IMR-90 (cell line): Measurements from ENCODE around the gene LRRC31. TPM values are rescaled to one million over a fixed set of nuclear protein-coding genes. Genes with fewer than 3 reads are reported as not detected.

Source experiments
- ATAC-seq: fragments of 200-7000 bp; cut with Tn5 transposase; 2 replicates; pipeline ENCODE4 v1.9.1; 2020; ENCODE audit warnings: low read depth, mild to moderate bottlenecking, moderate library complexity
- BruUV-seq: library from RNA; stranded (reverse); fragments of 400-500 nt; replicated peaks from 2 replicates; lab custom pipeline; 2021; lab: Mats Ljungman, UMichigan
- CTCF ChIA-PET: fragments of 300-600 bp; formaldehyde crosslinking; extraction: SDS; loops from one replicate; lab custom pipeline; 2021; ENCODE audit warnings: antibody characterized with exemption; lab: Yijun Ruan, JAX
- POLR2A ChIA-PET: fragments of 300-600 bp; sonication (Branson Sonifier 250); formaldehyde crosslinking; loops from one replicate; lab custom pipeline; 2022; ENCODE audit warnings: antibody characterized with exemption; ENCODE audit not compliant: unreplicated experiment; lab: Charles Lee
- DNase-seq: peaks from one replicate; pipeline ENCODE4 v3.0.0; 2013
- H2AFZ ChIP-seq: replicated peaks from 2 replicates; pipeline ENCODE3; 2013; ENCODE audit warnings: low read length, mild to moderate bottlenecking; ENCODE audit not compliant: poor library complexity
- H2AK5ac ChIP-seq: 2 replicates; pipeline ENCODE4 v1.6.1; 2013; ENCODE audit warnings: low read depth, low read length, inconsistent platforms
- H2AK9ac ChIP-seq: replicated peaks from 2 replicates; pipeline ENCODE3; 2013; ENCODE audit warnings: mild to moderate bottlenecking, low read depth, low read length, moderate library complexity; ENCODE audit not compliant: poor library complexity
- H2BK120ac ChIP-seq: 2 replicates; pipeline ENCODE4 v1.6.1; 2013; ENCODE audit warnings: low read depth, low read length, inconsistent platforms
- H2BK15ac ChIP-seq: 3 replicates; pipeline ENCODE4 v1.6.1; 2013; ENCODE audit warnings: low read depth, low read length, inconsistent platforms
- H2BK20ac ChIP-seq: 2 replicates; pipeline ENCODE4 v1.6.1; 2013; ENCODE audit warnings: low read depth, mild to moderate bottlenecking, inconsistent platforms, low read length, moderate library complexity
- H2BK5ac ChIP-seq: 2 replicates; pipeline ENCODE4 v1.6.1; 2013; ENCODE audit warnings: mild to moderate bottlenecking, low read depth, low read length, inconsistent platforms; ENCODE audit not compliant: poor library complexity, severe bottlenecking
- H3K14ac ChIP-seq: replicated peaks from 2 replicates; pipeline ENCODE4 v1.6.1; 2013; ENCODE audit warnings: low read depth, low read length, inconsistent platforms
- H3K18ac ChIP-seq: 2 replicates; pipeline ENCODE4 v1.6.1; 2013; ENCODE audit warnings: low read depth, low read length, control low read depth
- H3K23ac ChIP-seq: 2 replicates; pipeline ENCODE4 v1.6.1; 2013; ENCODE audit warnings: low read depth, low read length, inconsistent platforms
- H3K27ac ChIP-seq: 2 replicates; pipeline ENCODE4 v1.5.1; 2013; ENCODE audit warnings: mild to moderate bottlenecking, control low read depth, low read length; ENCODE audit not compliant: insufficient read depth
- H3K27me3 ChIP-seq: 2 replicates; pipeline ENCODE4 v1.6.1; 2013; ENCODE audit warnings: low read length; ENCODE audit not compliant: control insufficient read depth, insufficient read depth
- H3K36me3 ChIP-seq: 2 replicates; pipeline ENCODE4 v1.6.1; 2013; ENCODE audit warnings: low read length, mixed read lengths; ENCODE audit not compliant: control insufficient read depth, insufficient read depth
- H3K4ac ChIP-seq: 2 replicates; pipeline ENCODE4 v1.6.1; 2013; ENCODE audit warnings: low read depth, low read length, inconsistent platforms
- H3K4me1 ChIP-seq: 2 replicates; pipeline ENCODE4 v1.6.1; 2013; ENCODE audit warnings: low read length, mixed read lengths; ENCODE audit not compliant: control insufficient read depth, insufficient read depth
- H3K4me2 ChIP-seq: 2 replicates; pipeline ENCODE4 v1.6.1; 2013; ENCODE audit warnings: low read depth, mild to moderate bottlenecking, control low read depth, low read length, moderate library complexity
- H3K4me3 ChIP-seq: 2 replicates; pipeline ENCODE4 v1.5.1; 2013; ENCODE audit warnings: low read depth, mild to moderate bottlenecking, control low read depth, low read length, moderate library complexity; ENCODE audit not compliant: insufficient read depth
- H3K56ac ChIP-seq: 2 replicates; pipeline ENCODE4 v1.6.1; 2013; ENCODE audit warnings: low read length, inconsistent platforms; ENCODE audit not compliant: insufficient read depth; ENCODE audit errors: extremely low read depth
- H3K79me1 ChIP-seq, 2 experiments: 2 replicates each; pipeline ENCODE4 v1.6.1; 2013; ENCODE audit warnings: low read length in 2 of 2, inconsistent platforms in 1 of 2, low read depth in 1 of 2
- H3K9ac ChIP-seq: 2 replicates; pipeline ENCODE4 v1.6.1; 2013; ENCODE audit warnings: low read depth, low read length, control low read depth
- H3K9me1 ChIP-seq: 2 replicates; pipeline ENCODE4 v1.6.1; 2013; ENCODE audit warnings: low read length, inconsistent platforms; ENCODE audit not compliant: insufficient read depth
- H3K9me3 ChIP-seq: 2 replicates; pipeline ENCODE4 v1.6.1; 2013; ENCODE audit warnings: low read length; ENCODE audit not compliant: control insufficient read depth, insufficient read depth
- H4K20me1 ChIP-seq: 2 replicates; pipeline ENCODE4 v1.6.1; 2013; ENCODE audit warnings: low read length, inconsistent platforms; ENCODE audit not compliant: insufficient read depth
- H4K5ac ChIP-seq: 2 replicates; pipeline ENCODE4 v1.6.1; 2013; ENCODE audit warnings: mild to moderate bottlenecking, low read depth, low read length, control low read depth
- H4K8ac ChIP-seq, 2 experiments: 2 replicates each; pipeline ENCODE4 v1.6.1; 2013; ENCODE audit warnings: low read depth in 2 of 2, low read length in 2 of 2, control low read depth in 1 of 2, inconsistent platforms in 1 of 2
- H4K91ac ChIP-seq: 2 replicates; pipeline ENCODE4 v1.6.1; 2013; ENCODE audit warnings: low read depth, low read length, inconsistent platforms; ENCODE audit not compliant: insufficient read depth
- BHLHE40 ChIP-seq: fragments of 150-350 bp; IDR thresholded peaks from 2 replicates; pipeline ENCODE4 v1.6.1; 2016; ENCODE audit warnings: mild to moderate bottlenecking, low read depth, low read length
- CEBPB ChIP-seq: IDR thresholded peaks from 2 replicates; pipeline ENCODE4 v1.6.1; 2012; ENCODE audit warnings: low read depth, low read length, improper control_type of control experiment
- CHD1 ChIP-seq: IDR thresholded peaks from 2 replicates; pipeline ENCODE4 v1.6.1; 2012; ENCODE audit warnings: low read depth, low read length, improper control_type of control experiment
- FOS ChIP-seq: fragments of 150-350 bp; IDR thresholded peaks from 2 replicates; pipeline ENCODE4 v1.6.1; 2016; ENCODE audit warnings: low read depth, low read length
- MAFK ChIP-seq: IDR thresholded peaks from 2 replicates; pipeline ENCODE4 v1.6.1; 2012; ENCODE audit warnings: low read depth, low read length, improper control_type of control experiment
- MXI1 ChIP-seq: IDR thresholded peaks from 2 replicates; pipeline ENCODE4 v1.6.1; 2012; ENCODE audit warnings: low read depth, mild to moderate bottlenecking, low read length, moderate library complexity, borderline replicate concordance
- NFE2L2 ChIP-seq: fragments of 150-350 bp; IDR thresholded peaks from 2 replicates; pipeline ENCODE4 v1.6.1; 2016; ENCODE audit warnings: low read depth, mild to moderate bottlenecking, low read length
- POLR2A ChIP-seq: IDR thresholded peaks from 2 replicates; pipeline ENCODE4 v1.6.1; 2012; ENCODE audit warnings: mild to moderate bottlenecking, low read depth, low read length
- RAD21 ChIP-seq: IDR thresholded peaks from 2 replicates; pipeline ENCODE4 v1.6.1; 2012; ENCODE audit warnings: low read length, improper control_type of control experiment
- RCOR1 ChIP-seq: IDR thresholded peaks from 2 replicates; pipeline ENCODE4 v1.6.1; 2012; ENCODE audit warnings: mild to moderate bottlenecking, low read length, improper control_type of control experiment; ENCODE audit not compliant: insufficient replicate concordance
- RFX5 ChIP-seq: IDR thresholded peaks from 2 replicates; pipeline ENCODE4 v1.8.0; 2012; ENCODE audit warnings: low read depth, mild to moderate bottlenecking, low read length, moderate library complexity
- WGBS, 2 experiments: methylation state at CpG; one replicate each; pipeline versions ENCODE4 v1.1.5 to v1.1.7; 2013; ENCODE audit warnings: missing lambda C conversion rate in 2 of 2; ENCODE audit not compliant: insufficient read length in 1 of 2; ENCODE audit errors: extremely low coverage in 2 of 2; 5-methylcytosine and 5-hydroxymethylcytosine counted together
- dilution Hi-C: fragments of 300-500 bp; cut with HindIII; formaldehyde crosslinking; loops from one replicate; pipeline ENCODE4 v1.14.3; 2018; ENCODE audit warnings: low sequenced_read_pairs; ENCODE audit not compliant: unreplicated experiment
- in situ Hi-C: fragments of 300-500 bp; cut with MboI; formaldehyde crosslinking; loops from 3 replicates; pipeline ENCODE4 v1.14.3; 2019; ENCODE audit warnings: low sequenced_read_pairs, inconsistent platforms, mixed read lengths
- intact Hi-C: fragments of 100-400 bp; cut with micrococcal nuclease; formaldehyde crosslinking; loops from 2 replicates; pipeline ENCODE4 v1.10.0; 2022
- polyA plus RNA-seq, 3 experiments: library from polyadenylated mRNA; depleted of rRNA; stranded (reverse); fragments of >200 nt; gene quantifications; 2 replicates each; pipeline ENCODE4 v1.2.3, GENCODE V29; 2012; ENCODE audit warnings: low replicate concordance in 1 of 3
- total RNA-seq: library from RNA; depleted of rRNA; stranded (reverse); fragments of >200 nt; gene quantifications from 2 replicates; pipeline ENCODE4 v1.2.3, GENCODE V29; 2012
- TF ChIP-seq, protein P1 (sequence below): conservative IDR thresholded peaks from 2 replicates; pipeline ENCODE4 v1.5.1; 2012; ENCODE audit warnings: mild to moderate bottlenecking, low read depth, low read length, improper control_type of control experiment
- TF ChIP-seq, protein P2 (sequence below): fragments of 150-350 bp; IDR thresholded peaks from 2 replicates; pipeline ENCODE4 v1.6.1; 2016; ENCODE audit warnings: low read depth, mild to moderate bottlenecking, low read length, moderate library complexity, borderline replicate concordance

The LRRC31 gene
- total and polyA plus RNA-seq, 2 of the 4 experiments (the other 2 are of a cell fraction): not detected

DNA sequence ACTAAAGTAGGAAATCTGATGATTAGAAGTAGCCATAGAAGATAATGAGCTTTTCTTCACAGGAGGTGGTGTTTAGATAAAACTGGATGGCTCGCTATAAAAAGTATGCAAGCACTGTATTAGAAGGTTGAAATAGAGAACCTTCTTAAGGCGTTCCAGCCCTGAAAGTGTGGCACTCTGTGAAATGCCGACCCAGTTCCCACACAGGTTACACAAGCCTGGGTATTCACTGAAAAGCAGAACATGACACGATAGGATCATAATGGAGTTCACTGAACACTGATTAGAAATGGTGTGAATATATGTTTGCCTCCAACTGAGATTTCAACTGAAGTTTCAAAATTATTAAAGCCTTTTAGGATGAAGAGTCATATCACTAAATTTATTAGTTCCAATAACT lies 42.0 kb downstream of the LRRC31 start:
- H3K36me3 ChIP-seq: no peaks in the 10 kb centered on the region
- no peak overlapping the region for H3K56ac ChIP-seq
- no peak overlapping the region for H4K8ac ChIP-seq
- H3K9ac ChIP-seq: no peak overlapping the region
- dilution Hi-C loops: no loop called here
- H2BK20ac ChIP-seq: no peak overlapping the region
- no peaks in the 10 kb centered on the region for H4K20me1 ChIP-seq
- H2AK9ac ChIP-seq: no peak overlapping the region
- H3K4me3 ChIP-seq: no peak overlapping the region
- intact Hi-C loops: no loop called here
- 50% methylated on average over 1 of the region's 4 CpGs; no CpG with 5 or more reads in 1 of the 2 experiments for WGBS, 2 experiments
- BruUV-seq: no TSS peak
- ATAC-seq (no peak), DNase-seq (no peak)
- POLR2A ChIA-PET: no interaction called here
- H3K9me3 ChIP-seq: no peaks in the 10 kb centered on the region
- H3K79me1 ChIP-seq: no peaks in the 10 kb centered on the region
- H3K27ac ChIP-seq: no peak overlapping the region
- TF ChIP-seq MAFK: no peak
- TF ChIP-seq RCOR1: no peak
- no peak for TF ChIP-seq POLR2A
- no peak for TF ChIP-seq RFX5
- TF ChIP-seq RAD21: no peak
- TF ChIP-seq, protein P1, sequence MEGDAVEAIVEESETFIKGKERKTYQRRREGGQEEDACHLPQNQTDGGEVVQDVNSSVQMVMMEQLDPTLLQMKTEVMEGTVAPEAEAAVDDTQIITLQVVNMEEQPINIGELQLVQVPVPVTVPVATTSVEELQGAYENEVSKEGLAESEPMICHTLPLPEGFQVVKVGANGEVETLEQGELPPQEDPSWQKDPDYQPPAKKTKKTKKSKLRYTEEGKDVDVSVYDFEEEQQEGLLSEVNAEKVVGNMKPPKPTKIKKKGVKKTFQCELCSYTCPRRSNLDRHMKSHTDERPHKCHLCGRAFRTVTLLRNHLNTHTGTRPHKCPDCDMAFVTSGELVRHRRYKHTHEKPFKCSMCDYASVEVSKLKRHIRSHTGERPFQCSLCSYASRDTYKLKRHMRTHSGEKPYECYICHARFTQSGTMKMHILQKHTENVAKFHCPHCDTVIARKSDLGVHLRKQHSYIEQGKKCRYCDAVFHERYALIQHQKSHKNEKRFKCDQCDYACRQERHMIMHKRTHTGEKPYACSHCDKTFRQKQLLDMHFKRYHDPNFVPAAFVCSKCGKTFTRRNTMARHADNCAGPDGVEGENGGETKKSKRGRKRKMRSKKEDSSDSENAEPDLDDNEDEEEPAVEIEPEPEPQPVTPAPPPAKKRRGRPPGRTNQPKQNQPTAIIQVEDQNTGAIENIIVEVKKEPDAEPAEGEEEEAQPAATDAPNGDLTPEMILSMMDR: no peak
- no peak for TF ChIP-seq CHD1
- no peak for TF ChIP-seq CEBPB
- TF ChIP-seq, protein P2, sequence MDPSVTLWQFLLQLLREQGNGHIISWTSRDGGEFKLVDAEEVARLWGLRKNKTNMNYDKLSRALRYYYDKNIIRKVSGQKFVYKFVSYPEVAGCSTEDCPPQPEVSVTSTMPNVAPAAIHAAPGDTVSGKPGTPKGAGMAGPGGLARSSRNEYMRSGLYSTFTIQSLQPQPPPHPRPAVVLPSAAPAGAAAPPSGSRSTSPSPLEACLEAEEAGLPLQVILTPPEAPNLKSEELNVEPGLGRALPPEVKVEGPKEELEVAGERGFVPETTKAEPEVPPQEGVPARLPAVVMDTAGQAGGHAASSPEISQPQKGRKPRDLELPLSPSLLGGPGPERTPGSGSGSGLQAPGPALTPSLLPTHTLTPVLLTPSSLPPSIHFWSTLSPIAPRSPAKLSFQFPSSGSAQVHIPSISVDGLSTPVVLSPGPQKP: no peak
- TF ChIP-seq BHLHE40: no peak
- TF ChIP-seq MXI1: no peak
- TF ChIP-seq FOS: no peak
- no peak for TF ChIP-seq NFE2L2
- no peak overlapping the region for H3K23ac ChIP-seq
- no peaks in the 10 kb centered on the region for H3K9me1 ChIP-seq
- no peak overlapping the region for H3K4me2 ChIP-seq
- no peak overlapping the region for H2BK15ac ChIP-seq
- H2BK120ac ChIP-seq: no peak overlapping the region
- no peak overlapping the region for H3K4ac ChIP-seq
- H3K18ac ChIP-seq: no peak overlapping the region
- H2AFZ ChIP-seq: no peak overlapping the region
- H3K27me3 ChIP-seq: no peaks in the 10 kb centered on the region
- H2BK5ac ChIP-seq: no peak overlapping the region
- no peak overlapping the region for H4K91ac ChIP-seq
- in situ Hi-C loops: no loop called here
- H3K4me1 ChIP-seq: no peaks in the 10 kb centered on the region
- no peak overlapping the region for H3K14ac ChIP-seq
- CTCF ChIA-PET: interaction anchor here (0.7 kb wide), 2 partner anchors 44 to 457 kb away, joined by 3 read pairs; no protein-coding TSS in a partner anchor
- no peak overlapping the region for H4K5ac ChIP-seq
- H2AK5ac ChIP-seq: no peak overlapping the region
